Astrocyte (in vitro differentiated cells and primary cell): ENCODE measurements around the gene IST1. TPM values are rescaled to one million over a fixed set of nuclear protein-coding genes. Genes with fewer than 3 reads are reported as not detected.

Source experiments
- DNase-seq: peaks from one replicate; pipeline ENCODE4 v3.0.0-alpha.2; 2010; ENCODE audit warnings: low read depth
- FAIRE-seq: peaks from 2 replicates; lab custom pipeline; 2011; peaks lifted over from hg19 to GRCh38; lab: Jason Lieb, UNC
- H2AFZ ChIP-seq: 2 replicates; pipeline ENCODE4 v1.6.0; 2012; ENCODE audit warnings: low read depth, low read length, inconsistent platforms
- H3K27ac ChIP-seq: 2 replicates; pipeline ENCODE4 v1.5.1; 2011; ENCODE audit warnings: low read depth, low read length, inconsistent platforms
- H3K27me3 ChIP-seq: 2 replicates; pipeline ENCODE4 v1.6.0; 2011; ENCODE audit warnings: low read length, inconsistent platforms; ENCODE audit not compliant: insufficient read depth
- H3K36me3 ChIP-seq: 2 replicates; pipeline ENCODE4 v1.5.1; 2011; ENCODE audit warnings: low read length, inconsistent platforms; ENCODE audit not compliant: insufficient read depth
- H3K4me1 ChIP-seq: 2 replicates; pipeline ENCODE4 v1.5.1; 2011; ENCODE audit warnings: low read length, inconsistent platforms; ENCODE audit not compliant: insufficient read depth
- H3K4me2 ChIP-seq: 2 replicates; pipeline ENCODE4 v1.6.0; 2012; ENCODE audit warnings: low read length, inconsistent platforms
- H3K4me3 ChIP-seq: 2 replicates; pipeline ENCODE4 v1.5.1; 2011; ENCODE audit warnings: low read depth, mild to moderate bottlenecking, low read length, inconsistent platforms; ENCODE audit not compliant: insufficient read depth
- H3K79me2 ChIP-seq: 2 replicates; pipeline ENCODE4 v1.6.0; 2012; ENCODE audit warnings: mild to moderate bottlenecking, low read length, inconsistent platforms; ENCODE audit not compliant: insufficient read depth
- H3K9ac ChIP-seq: 2 replicates; pipeline ENCODE4 v1.6.0; 2012; ENCODE audit warnings: mild to moderate bottlenecking, low read length, inconsistent platforms
- H3K9me3 ChIP-seq: 2 replicates; pipeline ENCODE4 v1.5.1; 2012; ENCODE audit warnings: low read depth, mild to moderate bottlenecking, low read length, inconsistent platforms; ENCODE audit not compliant: insufficient read depth
- H4K20me1 ChIP-seq: 2 replicates; pipeline ENCODE4 v1.6.0; 2012; ENCODE audit warnings: low read length, inconsistent platforms; ENCODE audit not compliant: insufficient read depth
- H3K27ac Mint-ChIP-seq: one replicate; pipeline ENCODE4 v1.8.0; 2021; ENCODE audit warnings: mild to moderate bottlenecking, mixed read lengths; ENCODE audit not compliant: unreplicated experiment
- H3K27me3 Mint-ChIP-seq: one replicate; pipeline ENCODE4 v1.8.0; 2021; ENCODE audit warnings: low read depth, mixed read lengths; ENCODE audit not compliant: unreplicated experiment
- H3K36me3 Mint-ChIP-seq: one replicate; pipeline ENCODE4 v1.8.0; 2021; ENCODE audit warnings: low read depth, mixed read lengths; ENCODE audit not compliant: unreplicated experiment
- H3K4me1 Mint-ChIP-seq: one replicate; pipeline ENCODE4 v1.8.0; 2021; ENCODE audit warnings: low read depth, mixed read lengths; ENCODE audit not compliant: unreplicated experiment
- H3K4me3 Mint-ChIP-seq: one replicate; pipeline ENCODE4 v1.8.0; 2021; ENCODE audit warnings: mild to moderate bottlenecking, moderate library complexity, mixed read lengths; ENCODE audit not compliant: unreplicated experiment
- H3K9me3 Mint-ChIP-seq: one replicate; pipeline ENCODE4 v1.8.0; 2021; ENCODE audit warnings: mild to moderate bottlenecking, mixed read lengths; ENCODE audit not compliant: unreplicated experiment
- CTCF ChIP-seq: IDR thresholded peaks from 2 replicates; pipeline ENCODE4 v1.5.1; 2011; ENCODE audit warnings: low read depth, mild to moderate bottlenecking, inconsistent platforms, low read length, moderate library complexity; ENCODE audit not compliant: insufficient read depth
- EZH2 ChIP-seq: IDR thresholded peaks from 2 replicates; pipeline ENCODE4 v1.6.1; 2012; ENCODE audit warnings: mild to moderate bottlenecking, low read length, inconsistent platforms; ENCODE audit not compliant: insufficient read depth
- total RNA-seq: library from RNA; stranded (reverse); gene quantifications from 2 replicates; pipeline ENCODE4 v1.2.1, GENCODE V29; 2021

Gene IST1
- total RNA-seq, 1 donor from 2014 or later: 241 TPM

GRCh38 chr16:71915350-71915749 is 20.0 kb downstream of the IST1 start:
- no peak for DNase-seq
- H3K27ac ChIP-seq: no peak overlapping the region
- H4K20me1 ChIP-seq: peaks cover 95% of the 10 kb centered on the region
- H3K79me2 ChIP-seq: peaks cover 98% of the 10 kb centered on the region
- no peak overlapping the region for H3K9ac ChIP-seq
- FAIRE-seq: no peak
- H3K4me2 ChIP-seq: no peak overlapping the region
- no peaks in the 10 kb centered on the region for H3K27me3 ChIP-seq
- no peak overlapping the region for H3K4me3 Mint-ChIP-seq
- peaks cover 11% of the 10 kb centered on the region for H3K4me1 ChIP-seq
- peaks cover 16% of the 10 kb centered on the region for H3K4me1 Mint-ChIP-seq
- TF ChIP-seq EZH2 (no peak), CTCF (no peak)
- H3K27me3 Mint-ChIP-seq: no peaks in the 10 kb centered on the region
- no peak overlapping the region for H3K4me3 ChIP-seq
- no peak overlapping the region for H3K27ac Mint-ChIP-seq
- H2AFZ ChIP-seq: no peak overlapping the region
- H3K9me3 ChIP-seq: peaks cover 2% of the 10 kb centered on the region
- H3K36me3 Mint-ChIP-seq: peaks cover 44% of the 10 kb centered on the region
- peaks cover 27% of the 10 kb centered on the region for H3K36me3 ChIP-seq
- H3K9me3 Mint-ChIP-seq: peaks cover 5% of the 10 kb centered on the region

GRCh38 chr16:71916397-71916920 is 21.1 kb downstream of the IST1 start:
- no peak overlapping the region for H3K9ac ChIP-seq
- no peaks in the 10 kb centered on the region for H3K27me3 ChIP-seq
- Mint-ChIP-seq H3K27ac (no peak overlapping the region), H3K27me3 (no peaks in the 10 kb centered on the region), H3K4me3 (no peak overlapping the region), H3K4me1 (peaks cover 16% of the 10 kb centered on the region), H3K36me3 (peaks cover 53% of the 10 kb centered on the region), H3K9me3 (peaks cover 8% of the 10 kb centered on the region)
- no peak overlapping the region for H3K4me3 ChIP-seq
- peaks cover 98% of the 10 kb centered on the region for H3K79me2 ChIP-seq
- peaks cover 37% of the 10 kb centered on the region for H3K36me3 ChIP-seq
- peaks cover 11% of the 10 kb centered on the region for H3K4me1 ChIP-seq
- H3K9me3 ChIP-seq: peaks cover 2% of the 10 kb centered on the region
- DNase-seq (peak; percentile 64), FAIRE-seq (no peak)
- TF ChIP-seq EZH2 (no peak), CTCF (no peak)
- H3K4me2 ChIP-seq: no peak overlapping the region
- no peak overlapping the region for H2AFZ ChIP-seq
- peaks cover 95% of the 10 kb centered on the region for H4K20me1 ChIP-seq
- H3K27ac ChIP-seq: no peak overlapping the region

GRCh38 chr16:71917900-71918299 is 22.6 kb downstream of the IST1 start:
- Mint-ChIP-seq H3K4me3 (no peak overlapping the region), H3K4me1 (peaks cover 16% of the 10 kb centered on the region), H3K27ac (peak overlapping the region; percentile 67), H3K9me3 (peaks cover 8% of the 10 kb centered on the region), H3K36me3 (peaks cover 61% of the 10 kb centered on the region), H3K27me3 (no peaks in the 10 kb centered on the region)
- H3K4me3 ChIP-seq: no peak overlapping the region
- H3K27ac ChIP-seq: no peak overlapping the region
- TF ChIP-seq EZH2: no peak
- TF ChIP-seq CTCF: no peak
- H3K27me3 ChIP-seq: no peaks in the 10 kb centered on the region
- DNase-seq: peak; percentile 72
- peaks cover 50% of the 10 kb centered on the region for H3K36me3 ChIP-seq
- H4K20me1 ChIP-seq: peaks cover 94% of the 10 kb centered on the region
- H2AFZ ChIP-seq: no peak overlapping the region
- peaks cover 94% of the 10 kb centered on the region for H3K79me2 ChIP-seq
- no peak for FAIRE-seq
- H3K9me3 ChIP-seq: peaks cover 2% of the 10 kb centered on the region
- H3K9ac ChIP-seq: no peak overlapping the region
- no peak overlapping the region for H3K4me2 ChIP-seq
- H3K4me1 ChIP-seq: peaks cover 11% of the 10 kb centered on the region
